Glutamatergic neuron (in vitro differentiated cells): Measurements from ENCODE around the gene BTN1A1. TPM values are rescaled to one million over a fixed set of nuclear protein-coding genes. Genes with fewer than 3 reads are reported as not detected.
"Not testable (repeated sequence)": the region's sequence is repeated elsewhere in the genome, so short reads cannot be mapped to it uniquely, and the experiment has no call there.

Experiments
- DNase-seq: peaks from one replicate; pipeline ENCODE4 v3.0.0; 2022
- H3K27ac Mint-ChIP-seq: one replicate; pipeline ENCODE4 v1.8.0; 2020; ENCODE audit warnings: mild to moderate bottlenecking, mixed read lengths, inconsistent platforms; ENCODE audit not compliant: unreplicated experiment
- H3K27me3 Mint-ChIP-seq: one replicate; pipeline ENCODE4 v1.8.0; 2020; ENCODE audit warnings: mild to moderate bottlenecking, moderate library complexity, mixed read lengths, inconsistent platforms; ENCODE audit not compliant: unreplicated experiment
- H3K36me3 Mint-ChIP-seq: one replicate; pipeline ENCODE4 v1.8.0; 2020; ENCODE audit warnings: mild to moderate bottlenecking, mixed read lengths, inconsistent platforms; ENCODE audit not compliant: unreplicated experiment
- H3K4me1 Mint-ChIP-seq: one replicate; pipeline ENCODE4 v1.8.0; 2020; ENCODE audit warnings: mild to moderate bottlenecking, low read depth, mixed read lengths, inconsistent platforms; ENCODE audit not compliant: unreplicated experiment
- H3K4me3 Mint-ChIP-seq: one replicate; pipeline ENCODE4 v1.8.0; 2020; ENCODE audit warnings: mild to moderate bottlenecking, mixed read lengths, inconsistent platforms; ENCODE audit not compliant: unreplicated experiment
- H3K9me3 Mint-ChIP-seq: one replicate; pipeline ENCODE4 v1.8.0; 2020; ENCODE audit warnings: mild to moderate bottlenecking, moderate library complexity, mixed read lengths, inconsistent platforms; ENCODE audit not compliant: unreplicated experiment
- total RNA-seq: library from RNA; stranded (reverse); fragmentation: NEBNext Ultra II Directional; extraction: Animal tissue kit (Norgen Biotek cat#: 25700); gene quantifications from one replicate; pipeline ENCODE4 v1.2.1, GENCODE V29; 2021; ENCODE audit not compliant: unreplicated experiment
- TF ChIP-seq, protein P1 (sequence below): fragments of 200-600 bp; sonication (generic); IDR thresholded peaks from one replicate; pipeline ENCODE4 v1.5.0; 2021; ENCODE audit not compliant: partially characterized antibody, unreplicated experiment

The BTN1A1 gene
- total RNA-seq, 1 donor from 2014 or later = not detected

DNA sequence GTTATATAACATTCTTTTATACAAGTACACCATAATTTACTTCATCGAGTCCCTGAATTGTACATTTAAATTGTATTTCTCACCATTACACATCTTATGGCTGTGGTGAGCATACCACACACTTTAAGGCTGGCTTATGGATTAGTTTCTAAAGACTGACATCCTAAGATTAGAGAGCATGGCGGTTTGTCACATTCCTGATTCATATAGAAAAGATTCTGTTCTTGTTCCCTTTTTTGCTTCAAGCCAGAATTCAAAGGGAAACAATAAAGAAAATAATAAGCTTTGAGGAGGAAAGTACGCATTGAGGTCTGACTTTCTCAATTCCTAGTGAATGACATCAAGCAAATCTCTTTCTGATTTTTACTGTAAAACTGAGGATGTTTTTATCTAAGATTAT is 2.5 kb downstream of the BTN1A1 start:
- DNase-seq = no peak
- H3K27me3 Mint-ChIP-seq = peaks cover 13% of the 10 kb centered on the region
- no peak overlapping the region for H3K27ac Mint-ChIP-seq
- H3K9me3 Mint-ChIP-seq = no peaks in the 10 kb centered on the region
- no peaks in the 10 kb centered on the region for H3K36me3 Mint-ChIP-seq
- TF ChIP-seq, protein P1, sequence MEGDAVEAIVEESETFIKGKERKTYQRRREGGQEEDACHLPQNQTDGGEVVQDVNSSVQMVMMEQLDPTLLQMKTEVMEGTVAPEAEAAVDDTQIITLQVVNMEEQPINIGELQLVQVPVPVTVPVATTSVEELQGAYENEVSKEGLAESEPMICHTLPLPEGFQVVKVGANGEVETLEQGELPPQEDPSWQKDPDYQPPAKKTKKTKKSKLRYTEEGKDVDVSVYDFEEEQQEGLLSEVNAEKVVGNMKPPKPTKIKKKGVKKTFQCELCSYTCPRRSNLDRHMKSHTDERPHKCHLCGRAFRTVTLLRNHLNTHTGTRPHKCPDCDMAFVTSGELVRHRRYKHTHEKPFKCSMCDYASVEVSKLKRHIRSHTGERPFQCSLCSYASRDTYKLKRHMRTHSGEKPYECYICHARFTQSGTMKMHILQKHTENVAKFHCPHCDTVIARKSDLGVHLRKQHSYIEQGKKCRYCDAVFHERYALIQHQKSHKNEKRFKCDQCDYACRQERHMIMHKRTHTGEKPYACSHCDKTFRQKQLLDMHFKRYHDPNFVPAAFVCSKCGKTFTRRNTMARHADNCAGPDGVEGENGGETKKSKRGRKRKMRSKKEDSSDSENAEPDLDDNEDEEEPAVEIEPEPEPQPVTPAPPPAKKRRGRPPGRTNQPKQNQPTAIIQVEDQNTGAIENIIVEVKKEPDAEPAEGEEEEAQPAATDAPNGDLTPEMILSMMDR = no peak
- H3K4me3 Mint-ChIP-seq = no peak overlapping the region
- H3K4me1 Mint-ChIP-seq = peaks cover 2% of the 10 kb centered on the region

DNA sequence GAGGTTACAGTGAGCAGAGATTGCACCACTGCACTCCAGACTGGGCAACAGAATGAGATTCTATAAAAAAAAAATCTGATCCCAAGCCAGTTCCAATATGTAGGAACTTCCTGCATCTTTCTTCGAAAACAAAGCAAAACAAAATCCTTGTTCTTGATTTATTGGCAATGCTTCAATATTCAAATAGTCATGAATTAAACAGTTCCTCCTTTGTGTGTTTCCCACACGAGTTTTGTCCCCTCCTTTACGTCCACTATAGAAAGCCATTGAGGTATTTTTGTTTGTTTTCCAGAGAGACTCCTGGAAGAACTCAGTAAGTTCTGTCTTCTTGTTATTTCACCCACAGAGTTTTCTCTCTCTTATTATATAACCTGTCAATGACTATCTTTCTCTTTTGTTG is 7.6 kb downstream of the BTN1A1 start:
- DNase-seq = no peak
- Mint-ChIP-seq H3K36me3 (peaks cover 7% of the 10 kb centered on the region), H3K4me1 (no peaks in the 10 kb centered on the region), H3K27me3 (peaks cover 6% of the 10 kb centered on the region), H3K9me3 (no peaks in the 10 kb centered on the region), H3K4me3 (no peak overlapping the region), H3K27ac (no peak overlapping the region)
- TF ChIP-seq, protein P1 = no peak

DNA sequence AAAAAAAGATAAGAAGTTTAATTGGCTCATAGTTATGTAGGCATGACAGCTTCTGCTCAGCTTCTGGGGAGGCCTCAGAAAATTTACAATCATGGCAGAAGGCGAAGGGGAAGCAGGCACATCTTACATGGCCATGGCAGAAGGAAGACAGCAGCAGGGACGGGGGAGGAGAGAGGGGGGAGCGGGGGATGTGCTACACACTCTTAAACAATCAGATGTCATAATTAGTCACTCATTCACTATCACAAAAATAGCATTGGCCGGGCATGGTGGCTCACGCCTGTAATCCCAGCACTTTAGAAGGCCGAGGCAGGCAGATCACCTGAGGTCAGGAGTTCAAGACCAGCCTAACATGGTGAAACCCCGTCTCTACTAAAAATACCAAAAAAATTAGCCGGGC is 10.9 kb downstream of the BTN1A1 start:
- not testable (repeated sequence) for H3K27me3 Mint-ChIP-seq, H3K4me3 Mint-ChIP-seq, H3K36me3 Mint-ChIP-seq

DNA sequence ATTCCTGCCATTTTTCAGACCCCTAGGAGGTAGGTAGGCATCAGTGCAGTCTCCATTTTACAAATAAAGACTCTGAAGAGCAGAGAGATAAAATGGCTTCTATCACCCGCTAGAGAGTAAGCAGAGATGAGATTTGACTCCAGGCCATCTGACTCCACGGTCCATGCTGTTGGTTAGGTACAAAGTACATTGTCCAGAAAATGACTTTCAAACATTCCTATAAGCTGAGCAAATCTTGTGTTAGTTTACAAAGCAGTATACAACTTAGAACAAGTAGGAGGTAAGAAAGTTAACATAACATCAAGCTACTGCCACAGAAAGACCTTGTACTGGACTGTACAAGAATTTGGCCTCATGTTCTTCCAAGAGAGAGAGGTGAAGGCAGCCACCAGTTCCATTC is 14.9 kb downstream of the BTN1A1 start:
- H3K27me3 Mint-ChIP-seq = no peaks in the 10 kb centered on the region
- H3K9me3 Mint-ChIP-seq = no peaks in the 10 kb centered on the region
- H3K4me3 Mint-ChIP-seq = no peak overlapping the region
- H3K4me1 Mint-ChIP-seq = no peaks in the 10 kb centered on the region
- TF ChIP-seq, protein P1 = no peak
- H3K36me3 Mint-ChIP-seq = peaks cover under 1% of the 10 kb centered on the region
- no peak for DNase-seq
- no peak overlapping the region for H3K27ac Mint-ChIP-seq

More for the DNA sequence above, 10.9 kb downstream of the BTN1A1 start:
- not testable (repeated sequence) for H3K9me3 Mint-ChIP-seq, H3K27ac Mint-ChIP-seq, H3K4me1 Mint-ChIP-seq, DNase-seq

DNA sequence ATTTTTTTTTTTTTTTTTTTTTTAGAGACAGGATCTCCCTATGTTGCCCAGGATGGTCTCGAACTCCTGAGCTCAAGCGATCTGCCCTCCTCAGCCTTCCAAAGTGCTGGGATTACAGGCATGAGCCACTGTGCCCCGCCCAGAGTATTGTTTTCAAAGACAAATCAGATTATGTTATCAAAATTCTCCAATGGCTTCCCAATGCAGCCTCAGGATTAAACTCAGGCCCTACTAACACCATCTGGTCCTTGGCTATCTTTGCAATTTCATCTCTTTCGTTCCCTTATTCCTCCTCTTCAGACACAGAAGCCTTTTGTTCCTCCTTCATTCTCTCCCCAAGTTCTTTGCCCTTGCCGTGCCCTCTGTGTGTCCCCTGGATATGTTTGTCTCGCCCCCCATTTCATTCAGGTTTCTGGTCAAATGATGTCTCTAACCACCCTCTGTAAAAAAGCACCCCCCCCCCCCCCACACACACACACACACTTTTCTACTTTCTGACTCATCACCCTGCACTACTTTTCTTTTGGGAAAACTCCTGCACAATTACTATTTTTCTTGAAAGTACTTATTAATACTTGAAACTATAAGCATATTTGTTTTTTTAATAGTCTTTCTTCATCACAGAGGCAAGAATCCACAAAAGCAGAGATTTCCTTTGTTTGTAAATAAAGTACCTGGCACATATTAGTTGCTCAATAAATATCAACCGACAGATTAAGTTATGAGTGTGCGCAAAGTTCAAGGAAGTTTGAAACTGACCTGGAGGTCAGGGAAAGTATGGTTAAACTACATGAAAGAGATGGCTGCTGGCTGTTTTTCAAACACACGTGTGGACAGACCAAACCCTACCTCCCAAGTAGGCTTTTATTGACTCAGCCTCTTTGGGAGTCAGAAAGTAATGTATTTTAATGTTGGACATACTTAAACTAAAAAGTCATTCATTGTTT is 16.7 kb downstream of the BTN1A1 start:
- TF ChIP-seq, protein P1 = no peak
- no peak for DNase-seq
- Mint-ChIP-seq H3K27ac (no peak overlapping the region), H3K4me3 (no peak overlapping the region), H3K36me3 (no peaks in the 10 kb centered on the region), H3K9me3 (peaks cover 10% of the 10 kb centered on the region), H3K4me1 (no peaks in the 10 kb centered on the region), H3K27me3 (peaks cover 7% of the 10 kb centered on the region)
